Measurements from ENCODE around the gene GAREM1.

DNA sequence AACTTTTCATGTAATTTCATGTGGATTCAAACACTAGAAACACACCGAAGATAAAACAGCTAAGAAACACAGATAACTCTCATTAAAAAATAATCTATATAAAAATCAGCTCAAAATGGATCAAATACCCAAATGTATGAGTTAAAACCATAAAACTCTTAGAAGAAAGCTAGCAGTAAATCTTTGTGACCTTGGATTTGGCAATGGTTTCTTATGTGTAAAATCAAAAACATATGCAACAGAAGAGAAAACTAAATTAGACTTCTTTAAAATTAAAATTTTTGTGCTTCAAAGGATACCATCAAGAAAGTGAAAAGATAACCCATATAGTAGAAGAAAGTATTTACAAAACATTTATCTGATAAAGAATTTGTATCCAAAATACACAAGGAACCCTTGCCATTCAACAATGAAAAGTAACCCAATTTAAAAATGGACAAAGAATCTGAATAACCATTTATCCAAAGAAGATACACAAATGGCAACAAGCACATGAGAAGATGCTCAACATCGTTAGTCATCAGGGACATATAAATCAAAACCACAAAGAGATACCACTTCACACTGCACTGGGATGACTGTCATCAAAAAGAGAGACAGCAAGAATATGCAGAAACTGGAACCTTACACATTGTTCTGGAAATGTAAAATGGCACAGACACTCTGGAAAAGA lies 27.5 kb downstream of the GAREM1 start:
- no peak for TF ChIP-seq POLR2A (IDR thresholded peaks at IDR 0.05)
- TF ChIP-seq CTCF (IDR thresholded peaks at IDR 0.05), result no peak
- TF ChIP-seq EP300 (IDR thresholded peaks at IDR 0.05), result no peak
